Measurements from ENCODE around the gene KIAA0586. TPM values are rescaled to one million over a fixed set of nuclear protein-coding genes. Genes with fewer than 3 reads are reported as not detected.

The KIAA0586 gene
- total RNA-seq, 1 donor from 2014 or later = 20.1 TPM

DNA sequence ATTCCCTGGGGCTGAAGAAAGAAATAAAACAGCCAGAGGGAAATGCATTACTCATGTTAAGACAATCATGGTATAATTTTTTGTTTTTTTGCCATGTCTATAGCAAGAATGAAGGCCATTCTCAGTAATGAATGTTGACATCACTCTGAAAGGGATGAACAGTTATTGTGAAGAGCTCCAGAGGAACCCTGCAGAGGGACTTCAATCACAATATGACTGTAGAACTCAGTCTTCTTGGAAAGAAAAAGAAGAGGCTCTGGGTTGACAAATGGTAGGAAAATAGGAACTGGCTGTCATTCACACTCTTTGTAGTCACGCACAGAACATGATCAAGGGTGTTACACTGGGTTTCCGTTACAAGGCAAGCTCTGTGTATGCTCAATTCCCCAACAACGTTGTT lies 136.5 kb downstream of the KIAA0586 start:
- FAIRE-seq (no peak), DNase-seq (ENCODE audit: low read depth) (no peak)
- Mint-ChIP-seq H3K36me3 (ENCODE audit: low read depth, unreplicated experiment) (peaks cover 2% of the 10 kb centered on the region), H3K4me1 (ENCODE audit: low read depth, unreplicated experiment) (peaks cover 9% of the 10 kb centered on the region), H3K9me3 (ENCODE audit: unreplicated experiment) (no peaks in the 10 kb centered on the region), H3K27me3 (ENCODE audit: low read depth, unreplicated experiment) (peaks cover 2% of the 10 kb centered on the region), H3K27ac (ENCODE audit: unreplicated experiment) (no peak overlapping the region), H3K4me3 (ENCODE audit: unreplicated experiment) (no peak overlapping the region)
- no peaks in the 10 kb centered on the region for H3K4me1 ChIP-seq (ENCODE audit: insufficient read depth, low read length)
- no peaks in the 10 kb centered on the region for H4K20me1 ChIP-seq (ENCODE audit: insufficient read depth, low read length)
- H3K27ac ChIP-seq (ENCODE audit: low read depth, low read length) = no peak overlapping the region
- no peaks in the 10 kb centered on the region for H3K79me2 ChIP-seq (ENCODE audit: insufficient read depth, low read length)
- TF ChIP-seq EZH2 (IDR thresholded peaks at IDR 0.05; ENCODE audit: insufficient read depth, low read length) (no peak), CTCF (IDR thresholded peaks at IDR 0.05; ENCODE audit: insufficient read depth, low read depth, low read length) (no peak)
- H3K4me2 ChIP-seq (ENCODE audit: low read length) = no peak overlapping the region
- no peak overlapping the region for H2AFZ ChIP-seq (ENCODE audit: low read depth, low read length)
- no peak overlapping the region for H3K9ac ChIP-seq (ENCODE audit: low read length)
- no peaks in the 10 kb centered on the region for H3K27me3 ChIP-seq (ENCODE audit: insufficient read depth, low read length)
- no peaks in the 10 kb centered on the region for H3K36me3 ChIP-seq (ENCODE audit: insufficient read depth, low read length)
- no peak overlapping the region for H3K4me3 ChIP-seq (ENCODE audit: insufficient read depth, low read depth, low read length)
- no peaks in the 10 kb centered on the region for H3K9me3 ChIP-seq (ENCODE audit: insufficient read depth, low read depth, low read length)

DNA sequence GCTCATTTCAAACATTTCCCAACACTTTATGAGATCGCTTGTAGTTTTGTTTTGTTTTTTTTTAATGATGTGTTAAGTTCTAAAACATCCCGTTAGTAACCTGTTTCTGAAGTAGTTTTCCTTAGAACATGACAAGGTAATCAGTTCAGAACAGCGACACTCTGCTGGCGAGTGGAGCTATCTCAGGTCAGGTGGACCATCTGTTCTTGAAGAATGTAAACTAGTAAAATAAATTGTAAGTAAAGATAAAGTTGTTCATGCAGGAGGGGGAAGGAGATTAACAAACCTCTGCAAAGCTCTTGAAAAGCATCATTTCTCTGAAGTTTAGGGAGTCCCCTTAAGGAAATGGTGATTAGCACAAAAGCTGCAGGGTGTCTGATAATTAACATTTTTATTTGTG lies 138.3 kb downstream of the KIAA0586 start:
- no peak overlapping the region for H3K4me3 Mint-ChIP-seq (ENCODE audit: unreplicated experiment)
- peaks cover 2% of the 10 kb centered on the region for H3K36me3 Mint-ChIP-seq (ENCODE audit: low read depth, unreplicated experiment)
- DNase-seq (ENCODE audit: low read depth) = no peak
- H3K36me3 ChIP-seq (ENCODE audit: insufficient read depth, low read length) = no peaks in the 10 kb centered on the region
- no peak overlapping the region for H3K4me3 ChIP-seq (ENCODE audit: insufficient read depth, low read depth, low read length)
- no peak for FAIRE-seq
- no peaks in the 10 kb centered on the region for H3K4me1 ChIP-seq (ENCODE audit: insufficient read depth, low read length)
- no peaks in the 10 kb centered on the region for H3K79me2 ChIP-seq (ENCODE audit: insufficient read depth, low read length)
- H3K9me3 ChIP-seq (ENCODE audit: insufficient read depth, low read depth, low read length) = no peaks in the 10 kb centered on the region
- H4K20me1 ChIP-seq (ENCODE audit: insufficient read depth, low read length) = no peaks in the 10 kb centered on the region
- H2AFZ ChIP-seq (ENCODE audit: low read depth, low read length) = no peak overlapping the region
- H3K4me2 ChIP-seq (ENCODE audit: low read length) = no peak overlapping the region
- no peaks in the 10 kb centered on the region for H3K9me3 Mint-ChIP-seq (ENCODE audit: unreplicated experiment)
- no peak overlapping the region for H3K9ac ChIP-seq (ENCODE audit: low read length)
- no peak for TF ChIP-seq CTCF (IDR thresholded peaks at IDR 0.05; ENCODE audit: insufficient read depth, low read depth, low read length)
- TF ChIP-seq EZH2 (IDR thresholded peaks at IDR 0.05; ENCODE audit: insufficient read depth, low read length) = no peak
- no peak overlapping the region for H3K27ac Mint-ChIP-seq (ENCODE audit: unreplicated experiment)
- H3K27ac ChIP-seq (ENCODE audit: low read depth, low read length) = no peak overlapping the region
- H3K4me1 Mint-ChIP-seq (ENCODE audit: low read depth, unreplicated experiment) = peaks cover 4% of the 10 kb centered on the region
- peaks cover 2% of the 10 kb centered on the region for H3K27me3 Mint-ChIP-seq (ENCODE audit: low read depth, unreplicated experiment)
- H3K27me3 ChIP-seq (ENCODE audit: insufficient read depth, low read length) = no peaks in the 10 kb centered on the region

DNA sequence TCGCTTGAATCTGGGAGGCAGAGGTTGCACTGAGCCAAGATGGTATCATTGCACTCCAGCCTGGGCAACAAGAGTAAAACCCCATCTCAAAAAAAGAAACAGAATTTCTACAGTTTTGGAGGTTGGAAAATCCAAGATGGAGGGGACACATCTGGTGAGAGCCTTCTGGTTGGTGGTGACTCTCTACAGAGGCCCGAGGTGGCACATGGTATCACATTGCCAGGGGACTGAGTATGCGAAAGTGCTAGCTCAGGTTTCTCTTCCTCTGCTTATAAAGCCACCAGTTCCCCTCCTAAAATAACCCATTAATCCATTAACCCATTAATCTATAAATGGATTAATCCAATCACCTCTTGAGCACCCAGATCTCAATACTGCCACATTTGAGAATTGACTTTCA lies 139.5 kb downstream of the KIAA0586 start:
- peaks cover 11% of the 10 kb centered on the region for H3K4me1 Mint-ChIP-seq (ENCODE audit: low read depth, unreplicated experiment)
- Histone ChIP-seq H4K20me1 (ENCODE audit: insufficient read depth, low read length) (no peaks in the 10 kb centered on the region), H3K9me3 (ENCODE audit: insufficient read depth, low read depth, low read length) (no peaks in the 10 kb centered on the region), H3K4me1 (ENCODE audit: insufficient read depth, low read length) (peaks cover 4% of the 10 kb centered on the region), H3K36me3 (ENCODE audit: insufficient read depth, low read length) (no peaks in the 10 kb centered on the region), H2AFZ (ENCODE audit: low read depth, low read length) (no peak overlapping the region), H3K79me2 (ENCODE audit: insufficient read depth, low read length) (no peaks in the 10 kb centered on the region), H3K4me3 (ENCODE audit: insufficient read depth, low read depth, low read length) (no peak overlapping the region), H3K27ac (ENCODE audit: low read depth, low read length) (no peak overlapping the region), H3K27me3 (ENCODE audit: insufficient read depth, low read length) (no peaks in the 10 kb centered on the region), H3K9ac (ENCODE audit: low read length) (no peak overlapping the region), H3K4me2 (ENCODE audit: low read length) (no peak overlapping the region)
- no peak for DNase-seq (ENCODE audit: low read depth)
- H3K9me3 Mint-ChIP-seq (ENCODE audit: unreplicated experiment) = no peaks in the 10 kb centered on the region
- H3K36me3 Mint-ChIP-seq (ENCODE audit: low read depth, unreplicated experiment) = peaks cover 2% of the 10 kb centered on the region
- no peak overlapping the region for H3K27ac Mint-ChIP-seq (ENCODE audit: unreplicated experiment)
- H3K27me3 Mint-ChIP-seq (ENCODE audit: low read depth, unreplicated experiment) = peaks cover 2% of the 10 kb centered on the region
- TF ChIP-seq EZH2 (IDR thresholded peaks at IDR 0.05; ENCODE audit: insufficient read depth, low read length) (no peak), CTCF (IDR thresholded peaks at IDR 0.05; ENCODE audit: insufficient read depth, low read depth, low read length) (no peak)
- FAIRE-seq = no peak
- H3K4me3 Mint-ChIP-seq (ENCODE audit: unreplicated experiment) = no peak overlapping the region
